Subcutaneous abdominal adipose tissue (tissue), 5 donors: ENCODE measurements around the gene PSMD11.

Source experiments
- H3K27ac ChIP-seq: one replicate; pipeline ENCODE4 v1.7.0; 2013; ENCODE audit warnings: low read depth, mild to moderate bottlenecking, inconsistent platforms, low read length, moderate library complexity
- H3K27me3 ChIP-seq, 5 donors: one replicate each; pipeline ENCODE4 v1.7.0; 2013; ENCODE audit warnings: low read length in 5 of 5, inconsistent platforms in 1 of 5; ENCODE audit not compliant: control insufficient read depth in 5 of 5, insufficient read depth in 4 of 5
- H3K36me3 ChIP-seq, 5 donors: one replicate each; pipeline ENCODE4 v1.7.0; 2013; ENCODE audit warnings: low read length in 5 of 5; ENCODE audit not compliant: control insufficient read depth in 5 of 5, insufficient read depth in 5 of 5
- H3K4me1 ChIP-seq, 5 donors: one replicate each; pipeline ENCODE4 v1.7.0; 2013; ENCODE audit warnings: low read length in 5 of 5, mild to moderate bottlenecking in 3 of 5, moderate library complexity in 1 of 5; ENCODE audit not compliant: control insufficient read depth in 5 of 5, insufficient read depth in 5 of 5
- H3K4me3 ChIP-seq, 5 donors: one replicate each; pipeline ENCODE4 v1.7.0; 2013; ENCODE audit warnings: low read length in 5 of 5, low read depth in 1 of 5
- H3K9ac ChIP-seq, 5 donors: one replicate each; pipeline ENCODE4 v1.7.0; 2013; ENCODE audit warnings: low read length in 5 of 5, mild to moderate bottlenecking in 4 of 5, moderate library complexity in 3 of 5
- H3K9me3 ChIP-seq, 5 donors: one replicate each; pipeline ENCODE4 v1.7.0; 2013; ENCODE audit warnings: low read length in 5 of 5; ENCODE audit not compliant: control insufficient read depth in 5 of 5
- donor health status: healthy.
- donor health status: healthy.
- donor health status: healthy.
- donor health status: healthy.
- donor health status: healthy.

PSMD11 gene

GRCh38 chr17:32516940-32517701 lies 72.8 kb downstream of the PSMD11 start:
- peaks cover 0 to 16% (median 3%) of the 10 kb centered on the region in 5 donors for H3K27me3 ChIP-seq
- peaks cover 2 to 21% (median 19%) of the 10 kb centered on the region in 5 donors for H3K4me1 ChIP-seq
- no peak overlapping the region for H3K9ac ChIP-seq
- H3K27ac ChIP-seq = no peak overlapping the region
- no peaks in the 10 kb centered on the region for H3K9me3 ChIP-seq
- no peaks in the 10 kb centered on the region for H3K36me3 ChIP-seq
- H3K4me3 ChIP-seq = no peak overlapping the region

GRCh38 chr17:32517982-32518381 lies 73.7 kb downstream of the PSMD11 start:
- H3K27me3 ChIP-seq = peaks cover 0 to 16% (median 3%) of the 10 kb centered on the region in 5 donors
- H3K9ac ChIP-seq = no peak overlapping the region
- no peak overlapping the region for H3K27ac ChIP-seq
- H3K4me1 ChIP-seq = peaks cover 2 to 21% (median 19%) of the 10 kb centered on the region in 5 donors
- no peak overlapping the region for H3K4me3 ChIP-seq
- H3K36me3 ChIP-seq = no peaks in the 10 kb centered on the region
- H3K9me3 ChIP-seq = no peaks in the 10 kb centered on the region

- Histone ChIP-seq H3K9ac (peak overlapping the region in 1 of 5 donors; percentile 12), H3K4me3 (peak overlapping the region in 4 of 5 donors; percentile 32 to 57 (median 48)), H3K36me3 (no peaks in the 10 kb centered on the region), H3K9me3 (no peaks in the 10 kb centered on the region), H3K27ac (no peak overlapping the region), H3K27me3 (peaks cover 0 to 16% (median 3%) of the 10 kb centered on the region in 5 donors), H3K4me1 (peaks cover 2 to 21% (median 19%) of the 10 kb centered on the region in 5 donors)
These were observed 74.4 kb downstream of the PSMD11 start for GRCh38 chr17:32518646-32519227.

GRCh38 chr17:32519228-32520103 lies 75.2 kb downstream of the PSMD11 start:
- Histone ChIP-seq H3K9me3 (no peaks in the 10 kb centered on the region), H3K4me1 (peaks cover 2 to 21% (median 19%) of the 10 kb centered on the region in 5 donors), H3K9ac (peak overlapping the region in 1 of 5 donors; percentile 12), H3K27me3 (peaks cover 0 to 16% (median 3%) of the 10 kb centered on the region in 5 donors), H3K36me3 (no peaks in the 10 kb centered on the region), H3K4me3 (peak overlapping the region; percentile 44 to 58 (median 52)), H3K27ac (no peak overlapping the region)

- peaks cover 2 to 21% (median 19%) of the 10 kb centered on the region in 5 donors for H3K4me1 ChIP-seq
- H3K36me3 ChIP-seq = no peaks in the 10 kb centered on the region
- no peak overlapping the region for H3K27ac ChIP-seq
- H3K9me3 ChIP-seq = no peaks in the 10 kb centered on the region
- peaks cover 0 to 16% (median 3%) of the 10 kb centered on the region in 5 donors for H3K27me3 ChIP-seq
- H3K9ac ChIP-seq = no peak overlapping the region
- H3K4me3 ChIP-seq = peak overlapping the region in 4 of 5 donors; percentile 44 to 58 (median 54)
These were observed 75.9 kb downstream of the PSMD11 start for GRCh38 chr17:32520104-32520701.

GRCh38 chr17:32520737-32521404 lies 76.6 kb downstream of the PSMD11 start:
- Histone ChIP-seq H3K9me3 (no peaks in the 10 kb centered on the region), H3K27me3 (peaks cover 0 to 16% (median 3%) of the 10 kb centered on the region in 5 donors), H3K36me3 (no peaks in the 10 kb centered on the region), H3K27ac (no peak overlapping the region), H3K4me3 (peak overlapping the region in 1 of 5 donors; percentile 44), H3K9ac (no peak overlapping the region), H3K4me1 (peaks cover 2 to 21% (median 19%) of the 10 kb centered on the region in 5 donors)

- Histone ChIP-seq H3K9ac (no peak overlapping the region), H3K4me3 (no peak overlapping the region), H3K9me3 (no peaks in the 10 kb centered on the region), H3K27ac (no peak overlapping the region), H3K4me1 (peaks cover 2 to 21% (median 19%) of the 10 kb centered on the region in 5 donors), H3K27me3 (peaks cover 0 to 14% (median 3%) of the 10 kb centered on the region in 5 donors), H3K36me3 (peaks cover 0 to 1% (median 0%) of the 10 kb centered on the region in 5 donors)
These were observed 78.8 kb downstream of the PSMD11 start for GRCh38 chr17:32523017-32523680.

- Histone ChIP-seq H3K27ac (no peak overlapping the region), H3K4me3 (no peak overlapping the region), H3K9me3 (no peaks in the 10 kb centered on the region), H3K36me3 (peaks cover 0 to 3% (median 0%) of the 10 kb centered on the region in 5 donors), H3K4me1 (peaks cover 2 to 16% (median 15%) of the 10 kb centered on the region in 5 donors), H3K9ac (no peak overlapping the region), H3K27me3 (peaks cover 0 to 8% (median under 1%) of the 10 kb centered on the region in 5 donors)
These were observed 79.7 kb downstream of the PSMD11 start for GRCh38 chr17:32523827-32524552.
